Mammary microvascular endothelial cell (primary cell): ENCODE measurements around the gene GLE1. TPM values are rescaled to one million over a fixed set of nuclear protein-coding genes. Genes with fewer than 3 reads are reported as not detected.

Source experiments
- total RNA-seq: library from RNA; depleted of rRNA; stranded (reverse); fragments of >200 nt; gene quantifications from 2 replicates; pipeline ENCODE4 v1.2.3, GENCODE V29; 2015

Gene GLE1, protein sequence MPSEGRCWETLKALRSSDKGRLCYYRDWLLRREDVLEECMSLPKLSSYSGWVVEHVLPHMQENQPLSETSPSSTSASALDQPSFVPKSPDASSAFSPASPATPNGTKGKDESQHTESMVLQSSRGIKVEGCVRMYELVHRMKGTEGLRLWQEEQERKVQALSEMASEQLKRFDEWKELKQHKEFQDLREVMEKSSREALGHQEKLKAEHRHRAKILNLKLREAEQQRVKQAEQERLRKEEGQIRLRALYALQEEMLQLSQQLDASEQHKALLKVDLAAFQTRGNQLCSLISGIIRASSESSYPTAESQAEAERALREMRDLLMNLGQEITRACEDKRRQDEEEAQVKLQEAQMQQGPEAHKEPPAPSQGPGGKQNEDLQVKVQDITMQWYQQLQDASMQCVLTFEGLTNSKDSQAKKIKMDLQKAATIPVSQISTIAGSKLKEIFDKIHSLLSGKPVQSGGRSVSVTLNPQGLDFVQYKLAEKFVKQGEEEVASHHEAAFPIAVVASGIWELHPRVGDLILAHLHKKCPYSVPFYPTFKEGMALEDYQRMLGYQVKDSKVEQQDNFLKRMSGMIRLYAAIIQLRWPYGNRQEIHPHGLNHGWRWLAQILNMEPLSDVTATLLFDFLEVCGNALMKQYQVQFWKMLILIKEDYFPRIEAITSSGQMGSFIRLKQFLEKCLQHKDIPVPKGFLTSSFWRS
- 26.4 and 27.5 TPM in 2 replicates for total RNA-seq

DNA sequence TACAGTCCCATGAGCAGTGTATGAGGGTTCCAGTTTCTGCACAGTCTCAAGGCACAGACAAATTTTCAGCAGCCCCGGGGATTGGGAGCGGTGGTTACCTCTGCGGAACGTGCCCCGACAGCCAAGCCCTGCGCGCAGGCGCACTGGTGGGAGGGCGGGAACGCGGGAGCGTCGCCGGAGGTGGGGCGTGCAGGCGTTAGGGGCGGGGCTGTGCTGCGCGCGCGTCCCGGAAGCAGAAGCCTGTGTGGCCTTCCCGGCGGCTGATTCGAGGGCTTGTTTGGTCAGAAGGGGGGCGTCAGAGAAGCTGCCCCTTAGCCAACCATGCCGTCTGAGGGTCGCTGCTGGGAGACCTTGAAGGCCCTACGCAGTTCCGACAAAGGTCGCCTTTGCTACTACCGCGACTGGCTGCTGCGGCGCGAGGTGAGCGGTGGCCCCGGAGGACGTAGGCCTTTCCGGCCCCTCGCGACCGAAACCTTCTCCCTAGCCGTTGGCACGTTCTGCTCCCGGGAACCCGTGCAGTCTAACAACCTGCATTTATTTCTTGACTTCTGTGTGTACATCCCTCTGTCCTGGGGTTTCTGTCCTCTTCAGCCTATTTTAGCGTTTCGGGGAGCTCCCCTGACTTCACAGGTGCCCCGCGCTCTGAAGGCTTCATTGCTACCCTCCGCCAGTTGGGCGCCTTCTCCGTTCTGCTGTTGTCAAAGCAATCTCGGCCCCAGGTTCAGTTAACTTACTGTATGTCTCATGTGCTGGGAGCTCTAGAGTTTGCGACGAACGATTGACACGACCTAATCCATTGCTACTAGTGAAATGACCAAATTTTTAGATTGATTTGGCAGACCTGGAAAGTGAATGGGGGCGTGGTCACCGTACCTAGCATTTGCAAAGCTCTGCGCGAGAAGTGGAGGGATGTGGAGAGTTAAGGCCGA is at the start of gene GLE1:
TSS of gene GLE1 (plus strand) at position 235 of the 929 bp plus-strand sequence. CDS start at position 322, 87 bp downstream.

DNA sequence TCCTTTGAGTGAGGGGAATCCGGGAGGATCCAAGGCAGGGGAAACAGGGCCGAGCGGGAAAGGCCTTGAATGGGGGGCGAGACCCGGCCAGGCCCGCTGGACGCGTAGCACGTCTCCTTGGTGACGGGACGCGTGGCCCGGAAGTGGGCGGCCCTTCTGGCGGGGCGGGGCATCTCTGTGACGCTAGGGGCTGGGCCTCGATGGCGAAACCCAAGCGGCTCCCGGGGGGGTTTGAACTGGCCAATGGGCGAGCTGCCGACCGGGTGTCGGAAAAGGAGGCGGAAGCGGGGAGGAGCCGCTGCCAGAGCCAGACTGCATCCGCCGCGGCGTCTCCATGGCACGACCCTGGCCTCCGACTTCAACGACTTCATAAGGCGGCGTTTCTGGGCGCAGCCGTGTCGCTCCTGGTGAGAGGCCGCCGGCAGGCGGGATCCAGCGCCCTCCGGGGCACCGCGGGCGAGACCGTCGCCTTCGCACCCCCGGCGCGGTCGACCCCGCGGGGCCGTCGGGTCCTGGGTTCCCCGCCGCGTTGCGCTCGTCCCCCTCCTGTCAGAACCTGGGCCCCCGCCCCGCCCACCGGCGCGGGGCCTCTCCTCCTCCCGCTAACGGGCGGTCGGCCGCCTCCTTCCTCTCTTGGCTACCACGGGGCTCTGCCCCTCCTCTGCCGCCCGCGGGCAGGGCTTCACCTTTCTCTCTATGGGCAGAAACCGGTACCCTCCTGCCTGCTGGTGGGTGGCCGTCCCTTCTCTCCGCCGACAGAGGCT is 48.5 kb upstream of the GLE1 start, which contains the start of gene ODF2:
TSS of gene ODF2 (plus strand) at position 158 of the 764 bp plus-strand sequence. CDS start at position 244, 86 bp downstream.

DNA sequence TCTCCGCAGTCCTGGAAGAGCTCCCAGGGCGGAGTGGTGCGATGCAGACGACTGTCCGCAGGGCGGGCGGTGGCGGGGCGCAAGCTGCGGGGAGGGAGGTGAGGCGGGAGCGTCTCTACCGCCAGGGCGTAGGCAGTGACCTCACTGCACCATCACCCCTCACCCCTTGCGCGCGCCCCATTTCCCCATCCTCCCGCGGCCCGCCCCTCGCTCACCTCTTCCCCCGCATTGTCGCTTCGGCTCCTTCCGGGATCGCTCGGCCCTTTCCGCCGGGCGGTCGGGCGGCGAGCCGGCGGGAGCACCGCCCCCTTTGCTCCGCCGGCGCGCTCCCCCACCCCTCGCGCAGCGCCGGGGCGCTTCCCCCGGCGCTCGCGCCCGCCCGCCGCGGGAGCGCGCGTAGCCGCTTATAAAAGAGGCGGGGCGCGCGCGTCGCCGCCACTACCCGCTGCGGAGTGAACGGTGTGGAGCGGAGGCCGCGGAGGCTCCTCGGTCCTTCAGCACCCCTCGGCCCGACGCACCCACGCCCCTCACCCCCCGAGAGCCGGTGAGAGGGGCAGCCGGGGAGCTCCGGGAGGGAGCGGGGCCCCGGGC is 47.7 kb downstream of the GLE1 start, which contains the start of gene SPTAN1:
TSS of gene SPTAN1 (plus strand) at position 435 of the 591 bp plus-strand sequence. CDS start 14,154 bp downstream, outside the sequence.

Other genes with a start within 250 kb of the GLE1 start
- 52.0 and 60.3 TPM in 2 replicates for gene GOLGA2, start 228.7 kb upstream of the GLE1 start, total RNA-seq
- gene SWI5, start 228.4 kb upstream of the GLE1 start, total RNA-seq = 35.2 and 42.5 TPM in 2 replicates
- gene TRUB2, start 182.3 kb upstream of the GLE1 start, total RNA-seq = 17.9 and 20.7 TPM in 2 replicates
- 43.8 and 61.7 TPM in 2 replicates for gene COQ4, start 181.9 kb upstream of the GLE1 start, total RNA-seq
- 45.0 and 56.6 TPM in 2 replicates for gene SLC27A4, start 164.2 kb upstream of the GLE1 start, total RNA-seq
- gene URM1, start 133.3 kb upstream of the GLE1 start, total RNA-seq = 52.2 and 57.4 TPM in 2 replicates
- 19.5 and 19.7 TPM in 2 replicates for gene CERCAM, start 83.9 kb upstream of the GLE1 start, total RNA-seq
- 29.8 and 31.4 TPM in 2 replicates for gene ODF2, start 48.7 kb upstream of the GLE1 start, total RNA-seq
- 241 and 244 TPM in 2 replicates for gene SPTAN1, start 47.9 kb downstream of the GLE1 start, total RNA-seq
- gene DYNC2I2, start 152.1 kb downstream of the GLE1 start, total RNA-seq = 101 and 114 TPM in 2 replicates
- gene SET, start 184.5 kb downstream of the GLE1 start, total RNA-seq = 356 and 448 TPM in 2 replicates
- gene PKN3, start 197.8 kb downstream of the GLE1 start, total RNA-seq = 29.7 and 33.2 TPM in 2 replicates
- 101 and 114 TPM in 2 replicates for gene ZDHHC12, start 219.4 kb downstream of the GLE1 start, total RNA-seq